Testis (tissue), 3 donors: ENCODE measurements around the gene MYO9B. TPM values are rescaled to one million over a fixed set of nuclear protein-coding genes. Genes with fewer than 3 reads are reported as not detected.

Experiments used
- DNase-seq: peaks from one replicate; pipeline ENCODE4 v3.0.0-alpha.2; 2019
- H3K27ac ChIP-seq, 2 donors: fragments of 200-600 bp; sonication (generic); one replicate each; pipeline ENCODE4 v1.5.1; 2019
- H3K27me3 ChIP-seq: fragments of 200-600 bp; sonication (generic); one replicate; pipeline ENCODE4 v1.5.1; 2019
- H3K36me3 ChIP-seq: fragments of 200-600 bp; sonication (generic); one replicate; pipeline ENCODE4 v1.5.1; 2017; ENCODE audit warnings: low read depth; ENCODE audit errors: missing control alignments
- H3K4me1 ChIP-seq: fragments of 200-600 bp; sonication (generic); one replicate; pipeline ENCODE4 v1.5.1; 2019
- H3K4me3 ChIP-seq, 2 donors: fragments of 200-600 bp; sonication (generic); one replicate each; pipeline ENCODE4 v1.5.1; 2017 to 2019
- H3K9me3 ChIP-seq: fragments of 200-600 bp; sonication (generic); one replicate; pipeline ENCODE4 v1.5.1; 2017
- POLR2A ChIP-seq: fragments of 450-650 bp; IDR thresholded peaks from one replicate; pipeline ENCODE4 v1.6.1; 2017; ENCODE audit warnings: antibody characterized with exemption, mild to moderate bottlenecking, moderate library complexity
- WGBS, 2 donors: methylation state at CpG; one replicate each; pipeline ENCODE4 v1.1.5; 2018; 5-methylcytosine and 5-hydroxymethylcytosine counted together
- intact Hi-C: fragments of 100-400 bp; cut with DNase I; formaldehyde crosslinking; loops from one replicate; pipeline ENCODE4 v1.15.1; 2023; ENCODE audit warnings: low total_unique reads
- polyA plus RNA-seq: library from polyadenylated mRNA; stranded (reverse); fragments of 350-450 nt; fragmentation: Illumina TruSeq; extraction: RNeasy Lipid Tissue Mini Kit (QIAGEN cat#74804); gene quantifications from one replicate; pipeline ENCODE4 v1.2.3, GENCODE V29; 2014; ENCODE audit warnings: low read depth, low replicate concordance; ENCODE audit not compliant: insufficient read depth
- total RNA-seq, 2 donors: library from RNA; depleted of rRNA; stranded (reverse); fragments of >200 nt; gene quantifications; one replicate each; pipeline ENCODE4 v1.2.3, GENCODE V29; 2016
- TF ChIP-seq, protein P1 (sequence below), 3 experiments: fragments of 450-650 bp in 2 of 3; fragments of 200-600 bp in 1 of 3; sonication (generic) in 1 of 3; IDR thresholded peaks; one replicate each; pipeline ENCODE4 v1.5.1; 2016 to 2019; ENCODE audit warnings: antibody characterized with exemption in 3 of 3, mild to moderate bottlenecking in 2 of 3, moderate library complexity in 1 of 3

The MYO9B gene
- total and polyA plus RNA-seq, 3 donors from 2014 or later: 121 to 407 (median 407) TPM

DNA sequence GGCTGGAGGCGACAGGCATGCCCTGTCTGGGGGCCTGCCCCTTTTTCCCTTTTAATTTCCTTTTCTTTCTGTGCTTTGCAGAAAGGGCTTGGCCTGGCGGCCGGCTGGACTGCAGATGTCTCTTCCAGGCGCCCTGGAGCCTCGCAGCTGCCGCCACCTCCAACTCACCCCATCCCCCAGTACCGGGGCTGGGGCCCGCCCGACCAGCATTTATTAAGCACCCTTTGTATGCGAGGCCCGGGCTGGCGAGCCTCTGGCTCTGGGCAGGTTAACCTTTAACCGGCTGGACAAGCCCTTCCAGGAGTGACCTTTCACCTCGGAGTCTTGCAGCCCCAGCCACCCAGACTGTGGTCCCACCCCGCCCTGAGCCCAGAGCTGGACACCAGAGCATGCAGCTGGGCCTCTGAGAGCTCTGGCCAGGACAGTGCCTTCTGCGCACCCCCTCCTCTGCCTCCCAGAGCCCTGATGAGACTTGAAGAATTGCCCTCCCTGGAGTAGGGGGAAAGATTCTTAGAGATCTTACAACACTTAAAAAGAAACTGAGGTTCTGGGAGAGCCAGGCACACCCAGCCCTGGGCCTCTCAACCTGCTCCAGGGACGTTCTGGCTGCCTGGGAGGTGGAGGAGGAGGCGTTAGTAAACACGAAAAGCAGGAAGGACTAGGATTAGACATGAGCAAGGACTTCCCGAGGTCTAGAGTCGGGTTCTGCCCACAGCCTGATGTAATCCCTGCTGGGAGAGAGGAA lies 171.3 kb downstream of the MYO9B start:
- Histone ChIP-seq H3K4me1 (peaks cover 31% of the 10 kb centered on the region), H3K27ac (peak overlapping the region; percentile 73 to 82), H3K36me3 (no peaks in the 10 kb centered on the region), H3K4me3 (peak overlapping the region; percentile 45 to 71), H3K9me3 (no peaks in the 10 kb centered on the region), H3K27me3 (no peaks in the 10 kb centered on the region)
- WGBS, 2 donors: 10 to 11% methylated on average over 18 to 21 of the region's 21 CpGs
- TF ChIP-seq, protein P1, sequence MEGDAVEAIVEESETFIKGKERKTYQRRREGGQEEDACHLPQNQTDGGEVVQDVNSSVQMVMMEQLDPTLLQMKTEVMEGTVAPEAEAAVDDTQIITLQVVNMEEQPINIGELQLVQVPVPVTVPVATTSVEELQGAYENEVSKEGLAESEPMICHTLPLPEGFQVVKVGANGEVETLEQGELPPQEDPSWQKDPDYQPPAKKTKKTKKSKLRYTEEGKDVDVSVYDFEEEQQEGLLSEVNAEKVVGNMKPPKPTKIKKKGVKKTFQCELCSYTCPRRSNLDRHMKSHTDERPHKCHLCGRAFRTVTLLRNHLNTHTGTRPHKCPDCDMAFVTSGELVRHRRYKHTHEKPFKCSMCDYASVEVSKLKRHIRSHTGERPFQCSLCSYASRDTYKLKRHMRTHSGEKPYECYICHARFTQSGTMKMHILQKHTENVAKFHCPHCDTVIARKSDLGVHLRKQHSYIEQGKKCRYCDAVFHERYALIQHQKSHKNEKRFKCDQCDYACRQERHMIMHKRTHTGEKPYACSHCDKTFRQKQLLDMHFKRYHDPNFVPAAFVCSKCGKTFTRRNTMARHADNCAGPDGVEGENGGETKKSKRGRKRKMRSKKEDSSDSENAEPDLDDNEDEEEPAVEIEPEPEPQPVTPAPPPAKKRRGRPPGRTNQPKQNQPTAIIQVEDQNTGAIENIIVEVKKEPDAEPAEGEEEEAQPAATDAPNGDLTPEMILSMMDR (IDR thresholded peaks at IDR 0.05): no peak
- no peak for TF ChIP-seq POLR2A
- intact Hi-C loops: no loop called here
- DNase-seq: peak; percentile 54

DNA sequence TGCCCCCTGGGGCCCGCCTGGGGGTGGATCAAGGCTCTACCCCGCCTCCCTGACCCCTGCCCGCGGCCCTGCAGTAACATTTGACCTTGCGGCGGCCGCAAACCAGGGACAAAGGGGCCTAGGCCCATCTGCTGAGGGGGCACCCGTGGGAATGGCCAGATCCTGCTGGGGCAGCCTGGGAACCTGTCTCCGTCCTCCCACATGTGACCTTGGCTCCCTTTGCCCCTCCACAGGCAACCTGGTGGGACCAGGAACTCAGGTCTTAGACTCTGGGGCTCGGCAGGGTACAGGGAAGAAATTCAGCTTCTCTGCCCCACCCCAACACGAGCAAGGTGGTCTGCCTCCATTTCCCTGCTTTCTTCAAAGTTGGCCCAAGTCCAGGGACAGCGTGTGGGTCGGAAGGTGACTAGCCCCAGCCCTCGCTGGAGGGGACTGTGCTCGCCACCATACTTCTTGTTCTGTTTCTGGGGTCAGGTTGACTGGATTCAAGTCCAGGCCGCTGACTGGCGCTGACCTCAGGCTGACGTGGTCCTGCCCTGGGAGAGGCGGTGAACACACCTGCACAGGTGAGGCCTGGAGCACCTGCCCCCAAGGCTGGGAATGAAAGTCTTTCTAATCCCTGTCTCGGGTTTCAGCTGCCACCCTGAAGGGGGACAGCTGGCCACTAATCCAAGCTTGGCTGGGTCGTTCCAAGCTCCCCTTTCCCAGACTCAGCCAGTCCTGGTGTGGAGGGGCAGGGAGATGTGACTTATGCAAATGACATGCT lies 172.6 kb downstream of the MYO9B start:
- H3K36me3 ChIP-seq: no peaks in the 10 kb centered on the region
- no peak for TF ChIP-seq POLR2A
- TF ChIP-seq, protein P1 (IDR thresholded peaks at IDR 0.05): no peak
- no peaks in the 10 kb centered on the region for H3K9me3 ChIP-seq
- no peaks in the 10 kb centered on the region for H3K27me3 ChIP-seq
- H3K4me1 ChIP-seq: peaks cover 19% of the 10 kb centered on the region
- intact Hi-C loops: no loop called here
- 60 to 70% methylated on average over 19 to 21 of the region's 21 CpGs for WGBS, 2 donors
- no peak overlapping the region for H3K4me3 ChIP-seq
- no peak overlapping the region for H3K27ac ChIP-seq
- DNase-seq: no peak

- TF ChIP-seq, protein P1 (IDR thresholded peaks at IDR 0.05): no peak
- TF ChIP-seq POLR2A: no peak
- no peak for DNase-seq
- intact Hi-C loops: no loop called here
Observed at GRCh38 chr19:17249887-17250548, 174.4 kb downstream of the MYO9B start.

DNA sequence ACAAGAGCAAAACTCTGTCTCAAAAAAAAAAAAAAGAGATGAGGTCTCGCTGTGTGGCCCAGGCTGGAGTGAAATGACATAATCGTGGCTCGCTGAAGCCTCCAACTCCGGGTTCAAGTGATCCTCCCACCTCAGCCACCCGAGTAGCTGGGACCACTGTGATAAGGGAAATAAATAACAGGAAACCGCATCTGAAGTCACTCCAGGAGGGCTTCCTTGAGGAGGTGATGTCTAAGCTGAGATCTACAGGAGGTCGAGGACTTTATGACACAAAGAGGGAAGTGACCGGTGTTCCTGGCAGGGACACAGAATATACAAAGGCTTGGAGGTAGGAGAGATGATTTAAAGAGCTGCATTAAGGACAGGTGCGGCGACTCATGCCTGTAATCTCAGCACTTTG lies 179.1 kb downstream of the MYO9B start:
- no peaks in the 10 kb centered on the region for H3K4me1 ChIP-seq
- WGBS, 2 donors: 91 to 92% methylated on average over 10 of the region's 10 CpGs
- H3K27ac ChIP-seq: no peak overlapping the region
- H3K9me3 ChIP-seq: no peaks in the 10 kb centered on the region
- TF ChIP-seq POLR2A: no peak
- TF ChIP-seq, protein P1 (IDR thresholded peaks at IDR 0.05): no peak
- H3K27me3 ChIP-seq: no peaks in the 10 kb centered on the region
- no peak for DNase-seq
- no peaks in the 10 kb centered on the region for H3K36me3 ChIP-seq
- H3K4me3 ChIP-seq: no peak overlapping the region
- intact Hi-C loops: no loop called here

More at GRCh38 chr19:17249887-17250548, 174.4 kb downstream of the MYO9B start:
- no peaks in the 10 kb centered on the region for H3K36me3 ChIP-seq
- no peaks in the 10 kb centered on the region for H3K9me3 ChIP-seq
- 81 to 88% methylated on average over 13 to 14 of the region's 15 CpGs for WGBS, 2 donors
- H3K4me1 ChIP-seq: peaks cover 13% of the 10 kb centered on the region
- no peak overlapping the region for H3K4me3 ChIP-seq
- no peak overlapping the region for H3K27ac ChIP-seq
- no peaks in the 10 kb centered on the region for H3K27me3 ChIP-seq
